Liver (tissue), 9 donors: Measurements from ENCODE around the gene TBCB. TPM values are rescaled to one million over a fixed set of nuclear protein-coding genes. Genes with fewer than 3 reads are reported as not detected.

Experiments
- DNase-seq: peaks from one replicate; pipeline ENCODE4 v3.0.0-alpha.2; 2017; ENCODE audit warnings: low spot score
- H3K27ac ChIP-seq, 2 donors: one replicate each; pipeline ENCODE4 v1.7.0; 2013; ENCODE audit warnings: inconsistent platforms in 2 of 2, low read length in 2 of 2, control low read depth in 1 of 2, low read depth in 1 of 2, mild to moderate bottlenecking in 1 of 2
- H3K27me3 ChIP-seq, 4 donors: one replicate each; pipeline versions ENCODE4 v1.6.1 to v1.7.0; 2013; ENCODE audit warnings: low read length in 3 of 4, inconsistent platforms in 1 of 4, mild to moderate bottlenecking in 1 of 4, moderate library complexity in 1 of 4; ENCODE audit not compliant: control insufficient read depth in 4 of 4, insufficient read depth in 4 of 4
- H3K36me3 ChIP-seq, 4 donors: one replicate each; pipeline versions ENCODE4 v1.6.1 to v1.7.0; 2013; ENCODE audit warnings: low read length in 3 of 4, mild to moderate bottlenecking in 3 of 4, low read depth in 1 of 4, moderate library complexity in 1 of 4; ENCODE audit not compliant: control insufficient read depth in 4 of 4, insufficient read depth in 3 of 4
- H3K4me1 ChIP-seq, 4 donors: one replicate each; pipeline versions ENCODE4 v1.6.1 to v1.7.0; 2013; ENCODE audit warnings: low read length in 3 of 4, mild to moderate bottlenecking in 3 of 4, moderate library complexity in 1 of 4; ENCODE audit not compliant: control insufficient read depth in 4 of 4, insufficient read depth in 4 of 4
- H3K4me3 ChIP-seq, 3 donors: one replicate each; pipeline versions ENCODE4 v1.6.1 to v1.7.0; 2013; ENCODE audit warnings: low read length in 3 of 3, control low read depth in 1 of 3, low read depth in 1 of 3, mild to moderate bottlenecking in 1 of 3
- H3K9ac ChIP-seq, 2 donors: one replicate each; pipeline ENCODE4 v1.7.0; 2013; ENCODE audit warnings: low read length in 2 of 2, mild to moderate bottlenecking in 2 of 2, moderate library complexity in 2 of 2, control low read depth in 1 of 2, low read depth in 1 of 2
- H3K9me3 ChIP-seq, 4 donors: one replicate each; pipeline versions ENCODE4 v1.6.1 to v1.7.0; 2013; ENCODE audit warnings: low read length in 3 of 4; ENCODE audit not compliant: control insufficient read depth in 4 of 4
- ATF3 ChIP-seq: IDR thresholded peaks from 2 replicates; pipeline ENCODE4 v1.6.1; 2016; ENCODE audit warnings: antibody characterized with exemption
- CTCF ChIP-seq: fragments of 150-350 bp; IDR thresholded peaks from 2 replicates; pipeline ENCODE4 v1.5.1; 2017; ENCODE audit warnings: improper control_type of control experiment, low read depth, low read length; ENCODE audit not compliant: missing input control
- EGR1 ChIP-seq, 2 donors: IDR thresholded peaks; 2 replicates each; pipeline ENCODE4 v1.6.1; 2016 to 2018; ENCODE audit warnings: antibody characterized with exemption in 2 of 2, low read depth in 2 of 2
- FOXA1 ChIP-seq: IDR thresholded peaks from 2 replicates; pipeline ENCODE4 v1.6.1; 2016; ENCODE audit warnings: antibody characterized with exemption
- FOXA2 ChIP-seq: IDR thresholded peaks from 2 replicates; pipeline ENCODE4 v1.6.1; 2016; ENCODE audit warnings: antibody characterized with exemption
- GABPA ChIP-seq, 2 donors: IDR thresholded peaks in 1 of 2; conservative IDR thresholded peaks in 1 of 2; 2 replicates each; pipeline ENCODE4 v1.6.1; 2016; ENCODE audit warnings: antibody characterized with exemption in 2 of 2, mild to moderate bottlenecking in 1 of 2, moderate library complexity in 1 of 2
- HNF4A ChIP-seq, 2 donors: conservative IDR thresholded peaks; 2 replicates each; pipeline ENCODE4 v1.6.1; 2016; ENCODE audit warnings: antibody characterized with exemption in 2 of 2, mild to moderate bottlenecking in 2 of 2
- HNF4G ChIP-seq: IDR thresholded peaks from 2 replicates; pipeline ENCODE4 v1.6.1; 2016; ENCODE audit warnings: antibody characterized with exemption
- JUND ChIP-seq, 2 donors: IDR thresholded peaks; 2 replicates each; pipeline ENCODE4 v1.6.1; 2016; ENCODE audit warnings: antibody characterized with exemption in 2 of 2
- MAX ChIP-seq: IDR thresholded peaks from 2 replicates; pipeline ENCODE4 v1.6.1; 2016; ENCODE audit warnings: antibody characterized with exemption
- NR2F2 ChIP-seq: IDR thresholded peaks from 2 replicates; pipeline ENCODE4 v1.6.1; 2016; ENCODE audit warnings: antibody characterized with exemption
- RAD21 ChIP-seq, 2 donors: IDR thresholded peaks; 2 replicates each; pipeline ENCODE4 v1.6.1; 2016; ENCODE audit warnings: antibody characterized with exemption in 2 of 2, mild to moderate bottlenecking in 2 of 2
- REST ChIP-seq: IDR thresholded peaks from 2 replicates; pipeline ENCODE4 v1.6.1; 2016; ENCODE audit warnings: antibody characterized with exemption, mild to moderate bottlenecking
- RXRA ChIP-seq, 2 donors: IDR thresholded peaks; 2 replicates each; pipeline ENCODE4 v1.6.1; 2017 to 2018; ENCODE audit warnings: antibody characterized with exemption in 2 of 2, mild to moderate bottlenecking in 1 of 2
- SP1 ChIP-seq: IDR thresholded peaks from 2 replicates; pipeline ENCODE4 v1.6.1; 2018; ENCODE audit warnings: antibody characterized with exemption, mild to moderate bottlenecking
- TAF1 ChIP-seq: conservative IDR thresholded peaks from 2 replicates; pipeline ENCODE4 v1.6.1; 2016; ENCODE audit warnings: antibody characterized with exemption, mild to moderate bottlenecking
- YY1 ChIP-seq: IDR thresholded peaks from 2 replicates; pipeline ENCODE4 v1.6.1; 2016; ENCODE audit warnings: antibody characterized with exemption, mild to moderate bottlenecking
- ZBTB33 ChIP-seq: IDR thresholded peaks from 2 replicates; pipeline ENCODE4 v1.6.1; 2016; ENCODE audit warnings: antibody characterized with exemption
- WGBS: extraction: QIAGEN DNeasy Blood & Tissue Kit; methylation state at CpG from one replicate; pipeline ENCODE4 v1.1.7; 2013; 5-methylcytosine and 5-hydroxymethylcytosine counted together
- polyA plus RNA-seq, 2 donors: library from polyadenylated mRNA; stranded (reverse) in 1 of 2; unstranded in 1 of 2; fragments of 200-250 nt in 1 of 2; fragments of >200 nt in 1 of 2; fragmentation: Nextera tagmentation in 1 of 2; extraction: Ambion mirVana in 1 of 2; gene quantifications; one replicate each; pipeline versions ENCODE4 v1.2.1 to v1.2.3, GENCODE V29; 2013 to 2015
- total RNA-seq, 2 donors: library from RNA; depleted of rRNA; stranded (reverse); fragments of >200 nt; gene quantifications; one replicate each; pipeline ENCODE4 v1.2.3, GENCODE V29; 2014
- donor health status: healthy.
- donor health status: healthy.
- donor health status: healthy.
- donor health status: healthy.
- donor health status: healthy.

TBCB gene
- total and polyA plus RNA-seq, 4 donors = 29.8 to 61.3 (median 39.8) TPM

- no peak overlapping the region for H3K27ac ChIP-seq
- peaks cover 0 to 16% (median 8%) of the 10 kb centered on the region in 4 donors for H3K36me3 ChIP-seq
- H3K4me3 ChIP-seq = no peak overlapping the region
- WGBS = 95% methylated on average over 1 of the region's 1 CpG
- no peak for DNase-seq
- no peak overlapping the region for H3K9ac ChIP-seq
- no peaks in the 10 kb centered on the region for H3K9me3 ChIP-seq
- H3K27me3 ChIP-seq = no peaks in the 10 kb centered on the region
- no peak for TF ChIP-seq ZBTB33
- TF ChIP-seq HNF4G = no peak
- TF ChIP-seq RXRA (IDR thresholded peaks at IDR 0.05) = no peak
- H3K4me1 ChIP-seq = peaks cover 5 to 21% (median 17%) of the 10 kb centered on the region in 4 donors
Measured at GRCh38 chr19:36116344-36116637, 1.0 kb downstream of the TBCB start.

GRCh38 chr19:36120092-36120983 is 5.1 kb downstream of the TBCB start:
- H3K27ac ChIP-seq = no peak overlapping the region
- H3K4me1 ChIP-seq = peaks cover 0 to 9% (median 8%) of the 10 kb centered on the region in 4 donors
- no peak overlapping the region for H3K9ac ChIP-seq
- TF ChIP-seq ATF3 = no peak
- TF ChIP-seq REST = no peak
- no peak for TF ChIP-seq HNF4G
- TF ChIP-seq MAX = no peak
- TF ChIP-seq HNF4A (conservative IDR thresholded peaks at IDR 0.05) = no peak
- TF ChIP-seq SP1 = no peak
- no peak for TF ChIP-seq CTCF
- TF ChIP-seq FOXA1 = no peak
- TF ChIP-seq YY1 = no peak
- no peak for TF ChIP-seq RXRA (IDR thresholded peaks at IDR 0.05)
- TF ChIP-seq JUND (IDR thresholded peaks at IDR 0.05) = no peak
- TF ChIP-seq RAD21 (IDR thresholded peaks at IDR 0.05) = no peak
- TF ChIP-seq NR2F2 = no peak
- TF ChIP-seq ZBTB33 = no peak
- no peak for TF ChIP-seq FOXA2
- no peak for TF ChIP-seq GABPA (IDR thresholded peaks at IDR 0.05 in 1 of 2, conservative IDR thresholded peaks at IDR 0.05 in 1 of 2)
- no peak for TF ChIP-seq TAF1
- TF ChIP-seq EGR1 (IDR thresholded peaks at IDR 0.05; ENCODE audit: low read depth in 2 of 2) = no peak
- no peak overlapping the region for H3K4me3 ChIP-seq
- peaks cover 8 to 25% (median 11%) of the 10 kb centered on the region in 4 donors for H3K36me3 ChIP-seq
- WGBS = 91% methylated on average over 26 of the region's 26 CpGs
- H3K27me3 ChIP-seq = no peaks in the 10 kb centered on the region
- H3K9me3 ChIP-seq = no peaks in the 10 kb centered on the region
- DNase-seq = no peak
